NT2/D1 (cell line): ENCODE data around the gene KLHL6.
"Not testable (repeated sequence)": the region's sequence is repeated elsewhere in the genome, so short reads cannot be mapped to it uniquely, and the experiment has no call there.

Experiments
- DNase-seq: peaks from one replicate; pipeline ENCODE4 v3.0.0-alpha.2; 2011; ENCODE audit warnings: low read depth, low spot score
- H3K27me3 ChIP-seq: 2 replicates; pipeline ENCODE4 v1.6.0; 2011; ENCODE audit warnings: mild to moderate bottlenecking; ENCODE audit not compliant: insufficient read length, insufficient read depth
- H3K36me3 ChIP-seq: 2 replicates; pipeline ENCODE4 v1.6.1; 2011; ENCODE audit warnings: mild to moderate bottlenecking, low read length, mixed read lengths; ENCODE audit not compliant: insufficient read depth, insufficient read length
- H3K4me1 ChIP-seq: 2 replicates; pipeline ENCODE4 v1.5.1; 2011; ENCODE audit not compliant: insufficient read depth, insufficient read length
- H3K4me3 ChIP-seq: 2 replicates; pipeline ENCODE4 v1.5.1; 2011; ENCODE audit warnings: low read depth; ENCODE audit not compliant: insufficient read length
- H3K9ac ChIP-seq: 2 replicates; pipeline ENCODE4 v1.6.0; 2011; ENCODE audit warnings: low read depth; ENCODE audit not compliant: insufficient read length
- H3K9me3 ChIP-seq: 2 replicates; pipeline ENCODE4 v1.5.1; 2011; ENCODE audit warnings: mild to moderate bottlenecking, low read length; ENCODE audit not compliant: insufficient read depth
- SUZ12 ChIP-seq: IDR thresholded peaks from 2 replicates; pipeline ENCODE4 v1.6.1; 2011; ENCODE audit not compliant: insufficient read length, insufficient read depth; ENCODE audit errors: extremely low read depth
- YY1 ChIP-seq: IDR thresholded peaks from 2 replicates; pipeline ENCODE4 v1.6.1; 2011; ENCODE audit not compliant: insufficient read length, insufficient read depth
- ZNF274 ChIP-seq: IDR thresholded peaks from 2 replicates; pipeline ENCODE4 v1.6.1; 2011; ENCODE audit warnings: mild to moderate bottlenecking, low read depth, low read length

KLHL6 gene

GRCh38 chr3:183477801-183478456, 77.6 kb downstream of the KLHL6 start:
- Histone ChIP-seq H3K4me3 (no peak overlapping the region), H3K4me1 (peaks cover 6% of the 10 kb centered on the region), H3K27me3 (no peaks in the 10 kb centered on the region), H3K9me3 (no peaks in the 10 kb centered on the region), H3K9ac (no peak overlapping the region), H3K36me3 (no peaks in the 10 kb centered on the region)
- TF ChIP-seq ZNF274, result no peak
- no peak for TF ChIP-seq YY1
- DNase-seq, result no peak

- DNase-seq, H3K4me3 ChIP-seq, H3K4me1 ChIP-seq, H3K36me3 ChIP-seq, H3K9ac ChIP-seq, H3K27me3 ChIP-seq, H3K9me3 ChIP-seq: not testable (repeated sequence)
Measured at GRCh38 chr3:183475764-183476162, 79.7 kb downstream of the KLHL6 start.

- Histone ChIP-seq H3K4me3 (no peak overlapping the region), H3K4me1 (peaks cover 6% of the 10 kb centered on the region), H3K27me3 (no peaks in the 10 kb centered on the region), H3K9me3 (no peaks in the 10 kb centered on the region), H3K9ac (no peak overlapping the region), H3K36me3 (no peaks in the 10 kb centered on the region)
- TF ChIP-seq ZNF274 (no peak), YY1 (no peak), SUZ12 (no peak)
- DNase-seq, result no peak
Measured at GRCh38 chr3:183475016-183475763, 80.3 kb downstream of the KLHL6 start.

DNA sequence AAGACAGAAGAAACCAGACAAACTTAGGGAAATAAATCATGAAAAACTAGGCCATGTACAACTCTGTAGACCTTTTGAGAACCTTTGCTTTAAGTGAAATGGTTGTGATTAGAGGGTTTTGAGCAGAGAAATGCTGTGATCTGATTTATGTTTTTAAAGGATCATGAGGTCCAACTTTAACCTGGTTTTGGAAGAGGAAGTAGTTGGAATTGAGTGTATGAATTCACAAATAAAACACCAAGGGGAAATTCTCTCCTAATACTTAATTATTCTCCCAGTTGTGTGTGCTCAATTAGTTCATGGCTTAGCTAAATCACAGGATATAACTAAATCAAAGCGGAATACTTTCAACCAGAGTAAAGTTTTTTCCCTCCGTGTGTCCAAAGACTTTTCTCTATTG, 81.5 kb downstream of the KLHL6 start:
- no peaks in the 10 kb centered on the region for H3K9me3 ChIP-seq
- no peaks in the 10 kb centered on the region for H3K27me3 ChIP-seq
- no peak overlapping the region for H3K9ac ChIP-seq
- TF ChIP-seq ZNF274, result no peak
- TF ChIP-seq YY1, result no peak
- no peak for TF ChIP-seq SUZ12
- no peaks in the 10 kb centered on the region for H3K4me1 ChIP-seq
- no peak for DNase-seq
- no peak overlapping the region for H3K4me3 ChIP-seq
- H3K36me3 ChIP-seq, result no peaks in the 10 kb centered on the region

- Histone ChIP-seq H3K27me3 (no peaks in the 10 kb centered on the region), H3K36me3 (no peaks in the 10 kb centered on the region), H3K4me3 (no peak overlapping the region), H3K4me1 (no peaks in the 10 kb centered on the region), H3K9me3 (no peaks in the 10 kb centered on the region), H3K9ac (no peak overlapping the region)
- TF ChIP-seq YY1 (no peak), SUZ12 (no peak), ZNF274 (no peak)
- DNase-seq, result no peak
Measured at GRCh38 chr3:183472155-183472554, 83.4 kb downstream of the KLHL6 start.

- no peak for TF ChIP-seq SUZ12
- TF ChIP-seq YY1, result no peak
- TF ChIP-seq ZNF274, result no peak
- Histone ChIP-seq H3K36me3 (no peaks in the 10 kb centered on the region), H3K4me3 (no peak overlapping the region)
Measured at GRCh38 chr3:183468424-183468823, 87.1 kb downstream of the KLHL6 start.

GRCh38 chr3:183466575-183466974, 88.9 kb downstream of the KLHL6 start:
- Histone ChIP-seq H3K27me3 (no peaks in the 10 kb centered on the region), H3K9ac (no peak overlapping the region), H3K4me1 (no peaks in the 10 kb centered on the region), H3K4me3 (no peak overlapping the region), H3K9me3 (no peaks in the 10 kb centered on the region), H3K36me3 (no peaks in the 10 kb centered on the region)
- TF ChIP-seq ZNF274, result no peak
- no peak for TF ChIP-seq SUZ12
- no peak for TF ChIP-seq YY1
- DNase-seq, result no peak

More at GRCh38 chr3:183468424-183468823, 87.1 kb downstream of the KLHL6 start:
- Histone ChIP-seq H3K27me3 (no peaks in the 10 kb centered on the region), H3K9ac (no peak overlapping the region), H3K9me3 (no peaks in the 10 kb centered on the region), H3K4me1 (no peaks in the 10 kb centered on the region)
- no peak for DNase-seq

DNA sequence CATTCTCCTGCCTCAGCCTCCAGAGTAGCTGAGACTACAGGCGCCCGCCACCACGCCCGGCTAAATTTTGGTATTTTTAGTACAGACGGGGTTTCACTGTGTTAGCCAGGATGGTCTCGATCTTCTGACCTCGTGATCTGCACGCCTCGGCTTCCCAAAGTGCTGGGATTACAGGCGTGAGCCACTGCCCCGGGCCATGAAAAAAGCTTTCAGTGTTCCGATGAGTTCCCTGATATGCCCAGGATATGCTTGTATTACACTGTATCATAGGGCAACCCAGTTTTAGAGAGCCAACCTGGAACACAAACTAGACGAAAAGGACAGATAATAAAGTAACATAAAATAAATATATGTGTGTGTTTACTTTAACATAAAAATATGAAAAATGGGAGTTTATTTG, 89.8 kb downstream of the KLHL6 start:
- not testable (repeated sequence) for DNase-seq, H3K4me1 ChIP-seq

More for the DNA sequence above, 89.8 kb downstream of the KLHL6 start:
- not testable (repeated sequence) for H3K36me3 ChIP-seq, H3K9me3 ChIP-seq, H3K4me3 ChIP-seq, H3K9ac ChIP-seq, H3K27me3 ChIP-seq
